ENCODE results near the gene DGKH. TPM values are rescaled to one million over a fixed set of nuclear protein-coding genes. Genes with fewer than 3 reads are reported as not detected.

The DGKH gene
- total and polyA plus RNA-seq, 2 of the 13 experiments (the other 11 are each of a cell fraction or from before 2014, with no cell fraction given): 0.01 to 0.13 TPM

DNA sequence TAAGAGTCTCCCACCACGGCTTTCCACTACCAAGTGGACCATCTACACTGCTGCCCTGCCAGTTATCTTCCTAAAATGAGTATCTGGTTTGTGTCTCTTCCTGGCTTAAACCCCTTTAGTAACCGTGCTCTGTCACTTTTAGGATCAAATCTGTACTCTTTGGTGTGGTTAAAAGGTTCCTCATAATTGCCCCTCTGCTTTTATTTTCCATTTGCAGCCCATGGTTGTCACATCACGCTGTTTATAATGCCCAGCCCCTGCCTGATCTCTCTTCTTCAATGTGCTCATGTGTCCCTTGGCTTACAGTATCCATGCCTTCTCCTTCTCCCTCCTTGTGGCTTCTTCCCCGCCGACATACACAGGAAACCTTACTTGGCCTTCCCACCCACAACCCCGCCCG is 100.1 kb downstream of the DGKH start:
- H3K36me3 ChIP-seq (replicated peaks in 1 of 2; ENCODE audit: control insufficient read depth in 1 of 2, insufficient read depth in 2 of 2, low read length in 2 of 2): no peaks in the 10 kb centered on the region
- TF ChIP-seq HMG20B (CRISPR knock-in tag; conservative IDR thresholded peaks at IDR 0.05) (no peak), HNRNPK (IDR thresholded peaks at IDR 0.05; ENCODE audit: low read depth, low read length, poor library complexity, severe bottlenecking) (no peak), TOPORS (CRISPR knock-in tag; IDR thresholded peaks at IDR 0.05) (no peak), GZF1 (CRISPR knock-in tag; IDR thresholded peaks at IDR 0.05) (no peak), ZFP82 (CRISPR knock-in tag; IDR thresholded peaks at IDR 0.05; ENCODE audit: borderline replicate concordance) (no peak), TBX3 (IDR thresholded peaks at IDR 0.05; ENCODE audit: borderline replicate concordance) (no peak), NRL (CRISPR knock-in tag; IDR thresholded peaks at IDR 0.05; ENCODE audit: borderline replicate concordance) (no peak), KMT2A (CRISPR knock-in tag; IDR thresholded peaks at IDR 0.05) (no peak), ZFAT (CRISPR knock-in tag; conservative IDR thresholded peaks at IDR 0.05) (no peak)
- TF ChIP-seq, protein P1, sequence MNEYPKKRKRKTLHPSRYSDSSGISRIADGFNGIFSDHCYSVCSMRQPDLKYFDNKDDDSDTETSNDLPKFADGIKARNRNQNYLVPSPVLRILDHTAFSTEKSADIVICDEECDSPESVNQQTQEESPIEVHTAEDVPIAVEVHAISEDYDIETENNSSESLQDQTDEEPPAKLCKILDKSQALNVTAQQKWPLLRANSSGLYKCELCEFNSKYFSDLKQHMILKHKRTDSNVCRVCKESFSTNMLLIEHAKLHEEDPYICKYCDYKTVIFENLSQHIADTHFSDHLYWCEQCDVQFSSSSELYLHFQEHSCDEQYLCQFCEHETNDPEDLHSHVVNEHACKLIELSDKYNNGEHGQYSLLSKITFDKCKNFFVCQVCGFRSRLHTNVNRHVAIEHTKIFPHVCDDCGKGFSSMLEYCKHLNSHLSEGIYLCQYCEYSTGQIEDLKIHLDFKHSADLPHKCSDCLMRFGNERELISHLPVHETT (CRISPR knock-in tag; conservative IDR thresholded peaks at IDR 0.05): no peak
- no peaks in the 10 kb centered on the region for H4K20me1 ChIP-seq (ENCODE audit: insufficient read depth, low read length)
- CTCF ChIA-PET (ENCODE audit: low intra/inter-chr PET ratio, low total read pairs): no interaction called here
- H3K4me2 ChIP-seq (ENCODE audit: low read depth, low read length): no peak overlapping the region
- H2AFZ ChIP-seq (ENCODE audit: low read length): no peak overlapping the region
- BruUV-seq (replicated peaks): no TSS peak
- no peaks in the 10 kb centered on the region for H3K79me2 ChIP-seq (ENCODE audit: insufficient read depth, low read length)
- intact Hi-C loops (cut with micrococcal nuclease; ENCODE audit: unreplicated experiment) (no loop called here), in situ Hi-C loops (cut with HindIII; ENCODE audit: extremely low pct_ligation_motif_present, low pct_unique_long_range_greater_than_20kb) (no loop called here)
- ATAC-seq (no peak), DNase-seq (ENCODE audit: low spot score) (no peak), FAIRE-seq (no peak)
- no peak overlapping the region for H3K4me3 ChIP-seq (replicated peaks in 1 of 3; ENCODE audit: insufficient read depth in 1 of 3, low read depth in 2 of 3, low read length in 3 of 3)
- H3K9ac ChIP-seq (ENCODE audit: insufficient read depth, low read depth, low read length): no peak overlapping the region
- H3K4me1 ChIP-seq (ENCODE audit: insufficient read depth, low read length): no peaks in the 10 kb centered on the region
- POLR2A ChIA-PET: no interaction called here
- 34% methylated on average over 7 of the region's 7 CpGs for WGBS (ENCODE audit: low lambda C conversion rate)
- no peaks in the 10 kb centered on the region for H3K9me3 ChIP-seq (ENCODE audit: low read length)
- no peak overlapping the region for H3K27ac ChIP-seq (ENCODE audit: extremely low read length, insufficient read depth, low read length)
- H3K27me3 ChIP-seq (ENCODE audit: control insufficient read depth in 1 of 2, insufficient read depth in 2 of 2, low read length in 2 of 2): no peaks in the 10 kb centered on the region
